Motor neuron (in vitro differentiated cells): ENCODE results near the gene MTMR4. TPM values are rescaled to one million over a fixed set of nuclear protein-coding genes. Genes with fewer than 3 reads are reported as not detected.
"Not testable (repeated sequence)": the region's sequence is repeated elsewhere in the genome, so short reads cannot be mapped to it uniquely, and the experiment has no call there.

ENCODE experiments used
- ATAC-seq, 8 experiments: fragments of 200-7000 bp; cut with Tn5 transposase; replicated peaks in 6 of 8; 2 replicates each; pipeline ENCODE4 v1.8.0; 2021; ENCODE audit warnings: mild to moderate bottlenecking in 8 of 8, moderate library complexity in 8 of 8
- H3K27ac ChIP-seq, 2 donors: fragments of 250-450 bp; sonication (Bioruptor Pico); 2 replicates each; pipeline ENCODE4 v1.9.0; 2021; ENCODE audit warnings: antibody characterized with exemption in 2 of 2, mild to moderate bottlenecking in 2 of 2, moderate library complexity in 1 of 2
- H3K4me1 ChIP-seq, 2 donors: fragments of 250-450 bp; sonication (Bioruptor Pico); replicated peaks in 1 of 2; 2 replicates each; pipeline ENCODE4 v1.6.1; 2021; ENCODE audit warnings: antibody characterized with exemption in 2 of 2, mild to moderate bottlenecking in 2 of 2, moderate library complexity in 1 of 2
- H3K4me3 ChIP-seq, 5 donors: fragments of 250-450 bp; sonication (Bioruptor Pico); 2 replicates each; pipeline ENCODE4 v1.9.0; 2021; ENCODE audit warnings: antibody characterized with exemption in 5 of 5, mild to moderate bottlenecking in 5 of 5, moderate library complexity in 4 of 5
- WGBS, 10 experiments: fragments of 450-650 bp; shearing (Covaris generic); methylation state at CpG; one replicate each; pipeline ENCODE4 v1.0.0; 2022; 5-methylcytosine and 5-hydroxymethylcytosine counted together
- in situ Hi-C, 9 experiments: fragments of 400-800 bp; cut with MboI; loops; one replicate each; pipeline ENCODE4 v1.15.0; 2021; ENCODE audit warnings: low sequenced_read_pairs in 9 of 9, low pct_unique_long_range_greater_than_20kb in 2 of 9; ENCODE audit not compliant: unreplicated experiment in 9 of 9
- total RNA-seq, 8 experiments: library from RNA; unstranded; fragments of 300-600 nt; gene quantifications; 2 replicates each; pipeline versions ENCODE4 v1.2.3 to v1.2.4, GENCODE V29; 2022

Gene MTMR4
- total RNA-seq, 8 experiments from 2014 or later = 29.7 to 69.7 (median 50.5) TPM

DNA sequence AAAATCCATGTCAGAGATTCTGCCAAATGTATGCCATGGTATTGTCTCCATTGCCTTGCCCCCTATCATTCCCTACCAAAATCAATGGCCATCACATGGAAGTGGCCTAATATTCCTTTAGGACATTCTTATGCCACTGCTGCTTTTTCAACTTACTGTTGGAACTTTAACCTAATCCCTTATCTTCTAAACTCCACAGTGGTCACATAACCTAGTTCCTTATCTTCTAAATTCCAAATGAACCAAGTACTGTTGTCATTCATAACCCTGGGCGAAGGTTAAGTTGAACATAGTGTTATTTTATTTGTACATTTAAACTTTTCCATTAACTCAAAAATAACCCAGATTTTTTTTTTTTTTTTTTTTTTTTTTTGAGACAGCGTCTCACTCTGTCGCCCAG lies 29.8 kb downstream of the MTMR4 start:
- H3K27ac ChIP-seq = no peak overlapping the region
- no peaks in the 10 kb centered on the region for H3K4me1 ChIP-seq
- no peak for ATAC-seq
- 70 to 100% (median 100%) methylated on average over 1 to 3 of the region's 3 CpGs; no CpG with 5 or more reads in 1 of the 10 experiments for WGBS, 10 experiments
- no peak overlapping the region for H3K4me3 ChIP-seq
- in situ Hi-C loops = no loop called here

DNA sequence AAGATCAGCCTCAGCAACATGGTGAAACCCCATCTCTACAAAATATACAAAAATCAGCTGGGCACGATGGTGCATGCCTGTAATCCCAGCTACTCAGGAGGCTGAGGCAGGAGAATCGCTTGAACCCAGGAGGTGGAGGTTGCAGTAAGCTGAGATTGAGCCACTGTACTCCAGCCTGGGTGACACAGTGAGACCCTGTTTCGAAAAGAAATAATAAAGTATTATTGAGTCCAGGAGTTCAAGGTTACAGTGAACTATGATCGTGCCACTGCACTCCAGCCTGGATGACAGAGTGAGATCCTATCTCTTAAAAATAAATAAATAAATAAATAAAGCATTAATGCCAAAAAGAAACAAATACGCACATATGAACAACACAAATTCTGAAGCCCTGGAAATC lies 32.6 kb downstream of the MTMR4 start:
- in situ Hi-C loops, H3K4me1 ChIP-seq, H3K4me3 ChIP-seq, H3K27ac ChIP-seq, ATAC-seq: not testable (repeated sequence)
- WGBS, 10 experiments = 44 to 100% (median 80%) methylated on average over 2 to 4 of the region's 5 CpGs

DNA sequence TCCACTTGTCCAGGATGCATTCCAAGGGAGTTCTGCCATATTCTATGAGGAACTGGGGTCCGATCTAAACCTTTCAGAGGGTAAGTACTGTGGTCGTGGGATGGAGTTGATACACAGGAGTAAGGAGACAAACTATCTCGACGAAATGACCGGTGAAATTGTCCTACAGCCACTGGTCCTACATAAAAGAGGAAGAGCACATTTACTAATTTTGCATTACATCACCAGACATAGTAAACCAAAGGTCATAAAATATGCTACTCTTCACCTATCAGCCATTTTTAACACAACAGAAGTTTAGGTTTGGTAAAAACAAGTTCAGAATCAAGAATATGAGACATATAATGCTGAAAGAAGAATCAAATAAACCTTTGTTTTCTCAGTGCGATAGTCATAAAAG lies 34.3 kb downstream of the MTMR4 start:
- no peak for ATAC-seq
- Histone ChIP-seq H3K27ac (no peak overlapping the region), H3K4me3 (no peak overlapping the region), H3K4me1 (no peaks in the 10 kb centered on the region)
- in situ Hi-C loops = no loop called here
- 50 to 82% (median 61%) methylated on average over 2 to 6 of the region's 6 CpGs; no CpG with 5 or more reads in 2 of the 10 experiments for WGBS, 10 experiments

DNA sequence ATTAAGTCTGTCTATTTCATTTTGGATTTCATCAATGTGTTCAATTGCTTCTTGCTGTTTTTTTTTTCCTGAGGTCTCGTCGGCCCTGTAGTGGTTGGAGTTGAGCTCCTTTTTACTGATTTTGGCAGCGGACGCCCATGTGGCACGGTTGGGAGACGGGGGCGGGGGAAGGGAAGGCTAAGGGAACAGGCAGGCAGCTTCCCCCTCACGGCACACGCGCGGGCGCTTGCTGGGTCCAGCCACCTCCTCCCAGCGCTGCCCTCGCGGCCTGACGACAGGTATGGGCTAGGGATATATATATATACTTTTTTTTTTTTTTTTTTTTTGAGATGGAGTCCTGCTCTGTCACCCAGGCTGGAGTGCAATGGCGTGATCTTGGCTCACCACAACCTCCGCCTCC lies 37.6 kb downstream of the MTMR4 start:
- in situ Hi-C loops = no loop called here
- H3K4me1 ChIP-seq = no peaks in the 10 kb centered on the region
- WGBS, 10 experiments = 55 to 100% (median 84%) methylated on average over 1 to 13 of the region's 18 CpGs; no CpG with 5 or more reads in 4 of the 10 experiments
- ATAC-seq = no peak
- H3K27ac ChIP-seq = no peak overlapping the region
- no peak overlapping the region for H3K4me3 ChIP-seq

DNA sequence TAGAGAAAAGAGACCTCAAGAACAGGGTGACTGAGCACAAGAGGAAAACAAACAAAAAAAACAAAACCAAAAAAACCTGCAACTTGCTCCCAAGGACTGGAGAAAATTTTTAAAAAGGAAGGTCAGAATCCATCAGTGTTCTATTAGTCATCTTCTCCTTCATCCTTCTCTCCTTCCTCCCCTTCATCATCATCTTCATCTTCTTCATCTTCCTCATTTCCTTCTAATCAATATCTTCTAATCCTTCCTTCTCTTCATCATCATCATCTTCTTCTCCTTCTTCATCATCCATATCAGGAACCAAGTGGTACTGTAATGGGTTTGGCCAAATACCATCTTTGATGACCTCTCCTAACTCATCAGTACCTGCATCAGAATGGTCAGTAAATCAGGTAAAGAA lies 38.5 kb downstream of the MTMR4 start:
- Histone ChIP-seq H3K4me3 (no peak overlapping the region), H3K4me1 (no peaks in the 10 kb centered on the region), H3K27ac (no peak overlapping the region)
- no peak for ATAC-seq
- in situ Hi-C loops = no loop called here

DNA sequence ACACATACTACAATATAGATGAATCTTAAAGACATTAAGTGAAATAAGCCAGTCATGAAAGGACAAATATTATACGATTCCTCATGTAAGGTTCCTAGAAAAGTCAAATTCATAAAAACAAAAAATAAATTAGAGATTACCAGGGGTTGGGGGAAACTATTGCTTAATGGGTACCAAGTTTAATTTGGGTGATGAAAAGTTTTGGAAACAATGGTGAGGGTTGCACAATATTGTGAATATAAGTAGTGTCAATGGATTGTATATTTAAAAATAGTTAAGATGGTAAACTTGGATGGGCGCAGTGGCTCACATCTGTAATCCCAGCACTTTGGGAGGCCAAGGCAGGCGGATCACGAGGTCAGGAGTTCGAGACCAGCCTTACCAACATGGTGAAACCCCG lies 44.1 kb downstream of the MTMR4 start:
- no peak for ATAC-seq
- 42 to 100% (median 79%) methylated on average over 1 to 6 of the region's 6 CpGs; no CpG with 5 or more reads in 2 of the 10 experiments for WGBS, 10 experiments
- in situ Hi-C loops = no loop called here
- Histone ChIP-seq H3K4me3 (no peak overlapping the region), H3K27ac (no peak overlapping the region), H3K4me1 (no peaks in the 10 kb centered on the region)

DNA sequence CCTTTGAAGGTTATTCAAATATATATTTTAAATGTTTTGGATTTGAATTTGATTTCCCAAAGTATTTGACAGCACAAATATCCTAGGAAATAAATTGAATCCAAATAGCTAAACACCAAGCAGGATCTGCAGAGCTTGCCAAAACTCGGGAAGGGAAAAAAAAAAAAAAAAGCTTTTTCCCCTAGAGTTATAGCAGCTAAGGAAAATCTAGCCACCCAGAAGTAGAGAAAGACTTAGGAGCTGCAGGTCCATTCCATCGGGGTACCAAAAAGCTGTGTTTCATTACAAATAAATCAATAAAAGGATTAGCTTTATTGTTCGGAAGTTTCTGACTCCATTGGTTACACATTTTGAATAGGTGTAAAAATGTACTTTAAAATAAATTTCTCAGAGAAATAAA lies 45.5 kb downstream of the MTMR4 start:
- WGBS, 10 experiments = 18 to 80% (median 61%) methylated on average over 1 to 3 of the region's 3 CpGs; no CpG with 5 or more reads in 1 of the 10 experiments
- in situ Hi-C loops = no loop called here

DNA sequence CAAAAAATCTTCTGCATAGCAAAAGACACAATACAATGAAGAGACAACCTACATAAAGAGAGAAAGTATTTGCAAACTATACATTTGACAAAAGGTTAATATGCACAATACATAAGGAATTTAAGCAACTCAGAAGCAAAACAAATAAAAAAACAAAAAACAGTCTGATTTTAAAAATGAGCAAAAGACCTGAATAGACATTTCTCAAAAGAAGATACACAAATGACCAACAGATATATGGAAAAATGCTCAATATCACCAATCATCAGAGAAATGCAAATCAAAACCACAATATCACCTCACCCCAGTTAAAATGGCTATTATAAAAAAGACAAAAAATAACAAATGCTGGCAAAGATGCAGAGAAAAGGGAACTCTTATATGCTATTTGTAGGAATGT lies 58.9 kb downstream of the MTMR4 start:
- no peak overlapping the region for H3K4me3 ChIP-seq
- no peak overlapping the region for H3K27ac ChIP-seq
- no peak for ATAC-seq
- in situ Hi-C loops = no loop called here
- H3K4me1 ChIP-seq = no peaks in the 10 kb centered on the region

More for the DNA sequence above, 45.5 kb downstream of the MTMR4 start:
- Histone ChIP-seq H3K4me1 (no peaks in the 10 kb centered on the region), H3K4me3 (no peak overlapping the region), H3K27ac (no peak overlapping the region)
- no peak for ATAC-seq

DNA sequence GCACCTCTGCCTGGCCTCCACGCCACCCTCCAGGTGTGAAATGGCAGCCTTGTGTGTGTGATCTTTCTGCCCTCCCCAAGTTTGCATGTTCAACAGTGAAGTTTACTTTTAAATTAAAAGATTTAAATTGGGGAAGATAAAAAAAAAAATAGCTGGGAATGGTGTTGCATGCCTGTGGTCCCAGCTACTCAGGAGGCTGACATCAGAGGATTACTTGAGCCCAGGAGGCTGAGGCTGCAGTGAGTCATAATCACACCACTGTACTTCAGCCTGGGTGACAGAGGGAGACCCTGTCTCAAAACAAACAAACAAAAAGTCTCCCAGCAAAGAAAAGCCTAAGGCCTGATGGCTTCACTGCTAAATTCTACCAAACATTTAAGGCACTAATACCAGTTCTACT lies 61.7 kb downstream of the MTMR4 start:
- in situ Hi-C loops = no loop called here
- H3K4me1 ChIP-seq = no peaks in the 10 kb centered on the region
- H3K27ac ChIP-seq = no peak overlapping the region
- no peak overlapping the region for H3K4me3 ChIP-seq
- WGBS, 10 experiments = 100% methylated on average over 1 of the region's 1 CpG; no CpG with 5 or more reads in 7 of the 10 experiments
- ATAC-seq = no peak

DNA sequence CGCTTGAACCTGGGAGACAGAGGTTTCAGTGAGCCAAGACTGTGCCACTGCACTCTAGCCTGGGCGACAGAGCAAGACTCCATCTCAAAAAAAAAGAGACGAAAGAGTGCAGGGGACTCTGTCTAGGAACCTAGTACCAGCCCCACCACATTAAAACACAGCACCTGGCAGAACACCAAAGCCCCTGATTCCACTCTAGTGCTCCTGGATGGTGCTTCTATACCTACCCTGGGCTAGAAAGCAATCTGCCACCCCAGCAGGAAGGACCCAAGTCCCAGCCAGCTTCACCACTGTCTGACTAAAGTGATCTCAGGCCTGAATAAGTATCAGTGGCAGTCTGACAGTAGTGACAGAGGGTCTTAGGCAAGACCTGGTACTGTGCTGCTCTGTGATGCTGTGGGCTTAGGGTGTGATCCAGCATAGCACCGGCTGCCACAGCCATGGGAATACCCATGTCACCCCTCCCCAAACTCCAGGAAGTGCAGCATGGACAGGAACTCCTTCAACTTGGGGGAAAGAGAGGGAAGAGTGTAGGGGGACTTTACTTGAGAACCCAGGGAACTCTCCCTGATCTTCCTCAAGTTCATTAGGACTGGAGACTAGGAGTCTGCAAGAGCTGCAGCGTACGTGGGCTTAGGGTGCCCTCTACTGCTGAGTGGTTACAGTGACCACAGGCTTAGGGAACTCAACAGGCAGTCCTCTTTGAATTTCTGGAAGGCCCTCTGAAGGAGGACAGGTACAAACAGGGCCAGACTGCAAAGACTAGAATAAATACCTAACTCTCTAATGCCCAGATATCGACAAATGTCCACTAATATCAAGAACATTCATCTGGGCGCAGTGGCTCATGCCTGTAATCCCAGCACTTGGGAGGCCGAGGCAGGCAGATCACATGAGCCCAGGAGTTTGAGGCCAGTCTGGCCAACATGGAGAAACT lies 67.1 kb downstream of the MTMR4 start:
- no peak overlapping the region for H3K4me3 ChIP-seq
- WGBS, 10 experiments = 0 to 100% (median 45%) methylated on average over 2 to 6 of the region's 9 CpGs
- no peak overlapping the region for H3K27ac ChIP-seq
- H3K4me1 ChIP-seq = no peaks in the 10 kb centered on the region
- ATAC-seq = peak; percentile 65 to 100 (median 84)
- in situ Hi-C loops = loop anchor here in 1 of 9 experiments (10.0 kb wide), 1 partner anchor 133 kb away; no protein-coding TSS in a partner anchor

DNA sequence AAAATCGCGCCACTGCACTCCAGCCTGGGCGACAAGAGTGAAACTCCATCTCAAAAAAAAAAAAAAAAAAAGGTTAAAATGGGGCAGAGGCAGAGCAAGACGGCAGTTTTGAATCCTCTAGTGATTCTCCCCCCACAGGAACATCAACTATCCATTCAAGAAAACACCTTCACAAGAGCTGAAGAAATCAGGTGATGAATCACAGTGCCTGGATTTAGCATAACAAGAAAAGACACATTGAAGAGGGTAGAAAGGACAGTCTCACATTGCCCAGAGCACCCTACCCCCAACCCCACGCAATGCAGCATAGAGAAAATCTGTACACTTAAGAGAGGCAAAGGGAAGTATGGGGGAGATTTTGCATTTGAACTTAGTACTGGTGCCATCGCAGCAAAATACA lies 68.4 kb downstream of the MTMR4 start:
- no peak overlapping the region for H3K27ac ChIP-seq
- no peak overlapping the region for H3K4me3 ChIP-seq
- H3K4me1 ChIP-seq = no peaks in the 10 kb centered on the region
- in situ Hi-C loops = loop anchor here in 1 of 9 experiments (10.0 kb wide), 1 partner anchor 131 kb away; no protein-coding TSS in a partner anchor
- 0 to 100% (median 56%) methylated on average over 1 to 4 of the region's 6 CpGs; no CpG with 5 or more reads in 3 of the 10 experiments for WGBS, 10 experiments
- no peak for ATAC-seq
